GM19025 (cell line): ENCODE data around the gene ARL15.

Experiments
- ATAC-seq: cut with Tn5 transposase; IDR thresholded peaks from one replicate; pipeline ENCODE4 v1.9.1; 2021; ENCODE audit warnings: mild to moderate bottlenecking, low read depth, moderate library complexity; ENCODE audit not compliant: unreplicated experiment

The ARL15 gene

DNA sequence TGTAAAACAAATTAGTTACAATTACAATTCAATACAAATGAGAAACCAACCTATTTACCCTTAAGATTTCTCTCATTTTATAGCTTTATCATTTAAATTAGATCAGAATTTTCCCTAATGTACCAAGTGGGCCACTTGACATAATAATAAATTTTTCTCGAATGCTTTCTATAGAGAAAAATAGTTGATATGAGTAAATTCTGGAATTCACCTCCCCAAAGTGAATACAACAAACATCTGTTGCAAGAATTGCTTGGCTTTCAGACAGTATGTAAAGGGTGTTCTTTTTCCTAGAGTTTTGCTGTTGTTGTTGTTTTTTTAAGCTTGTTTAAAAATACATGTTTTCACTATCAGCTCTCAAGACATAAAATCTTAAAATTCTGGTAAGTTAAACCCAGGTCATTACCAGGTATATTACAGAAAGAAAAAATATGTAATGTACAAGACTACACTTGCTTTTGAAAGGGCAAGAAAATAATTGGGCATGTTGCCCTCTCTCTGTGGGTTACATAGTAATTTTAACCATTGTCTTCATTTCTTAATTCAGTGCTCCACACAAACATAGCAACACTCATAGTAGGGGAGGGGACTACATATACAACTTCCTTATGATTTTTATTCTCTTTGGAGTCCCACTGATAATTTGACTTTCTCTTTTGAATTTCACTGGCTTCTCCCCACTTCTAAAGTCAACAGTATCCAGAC, 200.6 kb downstream of the ARL15 start:
- ATAC-seq, result no peak

DNA sequence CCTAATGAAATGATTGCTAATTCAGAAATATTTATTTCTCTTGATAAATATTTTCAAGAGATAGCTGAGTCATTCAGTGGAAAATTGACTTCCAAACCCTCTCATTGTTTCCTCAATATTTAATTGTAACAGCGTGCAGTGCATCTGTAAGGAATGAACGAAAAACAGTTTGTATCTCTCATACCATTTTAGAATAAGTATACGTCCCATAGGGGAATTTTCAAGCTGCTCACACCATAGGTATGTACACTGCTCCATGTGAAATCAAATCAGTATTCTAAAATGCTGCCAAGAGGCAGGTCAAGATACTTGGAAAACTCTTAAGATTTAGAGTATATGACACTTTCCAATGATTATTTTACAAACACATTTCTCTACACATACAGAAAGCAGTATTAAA, 202.2 kb downstream of the ARL15 start:
- ATAC-seq, result no peak

DNA sequence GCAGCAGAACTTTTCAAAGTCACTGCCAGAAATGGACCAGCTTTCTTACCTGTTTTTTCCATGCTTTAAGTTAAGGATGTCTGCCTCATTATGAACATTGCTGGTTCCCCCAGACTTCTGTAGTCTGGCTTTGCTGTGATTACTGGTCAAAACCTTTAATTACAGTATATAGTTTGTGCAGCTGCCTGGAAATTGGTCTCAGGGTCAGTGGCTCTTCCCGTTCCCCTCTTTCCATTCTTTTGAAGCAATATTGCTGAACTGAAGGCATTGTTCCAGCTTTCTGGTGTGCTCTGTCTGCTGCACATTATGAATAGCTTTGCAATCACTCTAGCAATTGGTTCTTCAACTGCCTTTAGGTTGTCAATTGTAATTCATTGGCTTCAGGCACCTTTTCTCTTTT, 206.5 kb downstream of the ARL15 start:
- ATAC-seq, result no peak

DNA sequence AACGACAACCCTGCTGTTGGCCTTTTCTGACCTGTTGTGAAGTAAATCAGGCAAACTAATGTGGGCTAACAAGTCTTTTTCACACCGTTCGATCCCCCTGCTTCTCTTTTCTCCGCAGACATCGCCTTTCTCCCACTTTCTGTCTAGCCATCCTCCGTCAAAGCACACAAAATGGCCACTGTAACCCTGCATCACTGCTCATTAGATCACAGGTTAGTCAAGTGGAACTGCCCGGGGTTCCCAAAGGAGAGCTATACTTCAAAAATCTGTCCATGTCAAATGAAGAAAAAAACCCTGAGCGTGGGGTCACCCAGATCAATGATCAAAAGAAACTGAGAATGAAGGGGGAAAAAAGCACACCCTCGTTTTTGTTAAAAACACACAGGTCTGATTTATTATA, 212.1 kb downstream of the ARL15 start:
- no peak for ATAC-seq

DNA sequence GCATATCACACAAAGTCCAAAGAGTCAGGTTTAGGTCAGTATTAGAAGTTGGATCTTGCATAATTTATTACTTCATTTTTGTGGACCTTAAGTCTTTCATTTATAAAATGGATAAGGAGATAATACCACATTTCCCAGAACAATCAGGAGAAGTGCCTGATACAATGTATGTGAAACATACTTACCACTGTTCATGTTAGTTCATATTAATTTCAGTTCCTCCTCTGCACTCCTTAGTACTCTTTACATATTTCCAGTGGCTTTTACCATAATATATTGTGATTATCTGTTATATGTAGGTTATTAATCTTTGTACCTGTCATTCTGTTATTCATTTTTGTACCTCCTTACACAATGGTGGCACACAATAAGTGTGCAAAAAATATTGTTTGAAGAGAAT, 214.4 kb downstream of the ARL15 start:
- no peak for ATAC-seq

DNA sequence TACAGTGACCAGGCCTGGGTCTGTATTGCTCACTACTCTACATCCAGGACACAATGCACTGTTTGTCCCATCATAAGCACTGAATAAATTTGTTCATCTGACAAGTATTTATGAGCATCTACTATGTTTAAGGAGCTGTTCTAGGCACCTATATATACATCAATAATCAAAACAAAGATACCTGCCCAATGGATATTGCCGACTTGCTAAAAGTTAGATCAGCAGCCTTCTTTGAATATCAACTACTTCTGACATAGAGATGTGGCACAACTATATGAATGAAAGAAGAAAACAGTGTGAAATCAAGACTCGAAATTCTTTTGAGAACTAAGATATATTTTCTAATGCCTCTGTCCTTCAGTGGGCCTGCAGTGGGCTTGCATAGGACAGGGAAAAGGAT, 215.7 kb downstream of the ARL15 start:
- no peak for ATAC-seq

DNA sequence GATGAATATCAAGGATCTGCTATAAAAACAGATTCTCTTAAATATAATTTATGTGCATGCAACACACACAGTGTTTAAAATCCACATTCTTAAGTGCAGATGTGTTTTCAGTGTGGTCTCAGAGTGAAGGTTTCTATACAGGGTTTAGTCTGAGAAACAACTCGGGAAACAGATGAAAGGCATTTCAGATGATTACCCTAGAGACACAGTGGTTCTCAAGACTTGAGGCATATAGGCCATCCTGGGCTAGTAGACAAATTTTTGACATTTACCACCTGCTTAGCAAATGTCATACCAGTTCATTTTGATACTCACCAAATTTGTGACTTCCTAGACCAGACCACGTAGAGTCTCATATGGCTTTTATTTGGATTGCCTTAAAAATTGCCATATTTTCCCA, 216.5 kb downstream of the ARL15 start:
- no peak for ATAC-seq

DNA sequence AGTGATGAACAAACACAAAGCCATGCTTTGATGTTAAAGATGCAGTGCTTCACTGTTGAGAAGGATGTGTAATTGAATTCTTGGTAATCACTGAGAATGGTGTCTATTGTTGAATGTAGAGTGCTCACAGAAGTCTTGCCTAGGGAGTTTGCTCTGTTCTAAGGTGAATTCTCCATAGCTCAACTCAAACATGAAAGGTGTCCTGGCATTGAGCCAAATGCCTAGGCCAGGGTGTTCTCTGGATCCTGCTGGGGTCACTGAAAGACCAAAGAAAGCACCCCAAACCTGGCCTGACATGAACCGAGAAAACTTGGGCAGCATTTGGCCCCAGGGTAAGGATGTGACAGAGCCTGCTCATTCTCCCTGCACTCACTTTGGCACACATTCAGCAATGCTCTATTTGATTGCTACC, 217.3 kb downstream of the ARL15 start:
- ATAC-seq, result no peak

DNA sequence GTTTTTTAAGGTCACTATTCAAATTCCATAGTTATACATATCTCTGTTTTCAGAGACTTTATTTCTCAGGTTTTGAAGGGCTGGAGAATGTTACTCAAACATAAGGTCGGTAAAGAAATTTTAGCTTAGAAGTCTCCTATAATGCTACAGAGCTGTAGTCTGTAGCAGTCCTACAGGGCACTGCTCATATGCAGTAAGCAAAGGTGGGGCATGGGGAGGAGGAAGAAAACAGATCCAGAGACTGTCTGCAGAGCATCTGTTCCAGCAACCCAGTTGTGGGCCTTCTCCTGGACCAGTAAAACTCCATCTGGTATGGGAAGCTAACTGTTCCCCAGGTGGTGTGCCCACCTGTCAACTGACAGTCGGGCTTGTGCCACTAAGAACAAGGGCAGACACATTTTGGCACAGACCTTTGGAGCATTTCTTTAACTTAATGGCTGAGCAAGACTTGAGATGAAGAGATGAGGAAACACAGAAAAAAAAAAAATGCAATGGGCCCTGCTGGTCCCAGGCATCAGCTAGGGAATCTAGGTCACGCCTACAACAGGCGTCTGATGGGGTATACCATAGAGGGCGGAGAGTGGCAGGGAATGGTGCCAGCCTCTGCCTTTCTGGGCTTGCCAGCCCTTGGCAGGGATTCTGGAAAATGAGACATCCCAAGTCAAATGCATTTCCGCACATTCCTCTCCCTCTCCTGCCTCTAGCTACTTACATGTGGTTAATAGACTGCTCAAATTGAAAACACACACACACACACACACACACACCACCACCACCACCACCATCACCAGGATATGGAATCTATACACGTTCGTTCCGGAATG, 218.9 kb downstream of the ARL15 start:
- no peak for ATAC-seq

DNA sequence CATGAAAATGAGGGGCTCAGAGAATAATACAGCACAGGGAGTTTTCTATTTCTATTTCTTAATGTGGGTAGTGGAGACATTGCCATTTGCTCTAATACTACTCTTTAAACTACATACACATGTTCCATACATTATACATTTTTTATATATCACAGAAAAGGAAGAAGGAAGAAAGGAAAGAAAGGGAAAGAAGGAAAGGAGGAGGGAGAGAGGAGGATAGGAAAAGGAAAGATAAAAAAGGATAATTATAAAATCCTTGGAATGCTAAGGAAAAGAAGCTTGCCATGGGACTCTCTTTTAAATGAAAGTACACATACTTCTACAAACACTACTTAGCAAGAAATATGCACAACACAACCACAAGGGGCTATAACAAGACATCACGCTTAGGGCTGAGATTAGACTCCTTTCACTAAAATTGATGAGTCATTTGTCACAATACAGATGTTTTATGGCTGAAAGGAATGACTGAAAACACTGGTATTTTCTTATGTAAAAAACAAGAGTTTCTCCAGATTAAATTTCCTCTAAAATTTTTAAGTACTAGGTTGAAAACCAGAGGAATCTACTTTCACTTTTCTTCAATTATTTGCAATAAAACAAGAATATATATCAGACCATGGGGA, 219.8 kb downstream of the ARL15 start:
- ATAC-seq, result no peak

DNA sequence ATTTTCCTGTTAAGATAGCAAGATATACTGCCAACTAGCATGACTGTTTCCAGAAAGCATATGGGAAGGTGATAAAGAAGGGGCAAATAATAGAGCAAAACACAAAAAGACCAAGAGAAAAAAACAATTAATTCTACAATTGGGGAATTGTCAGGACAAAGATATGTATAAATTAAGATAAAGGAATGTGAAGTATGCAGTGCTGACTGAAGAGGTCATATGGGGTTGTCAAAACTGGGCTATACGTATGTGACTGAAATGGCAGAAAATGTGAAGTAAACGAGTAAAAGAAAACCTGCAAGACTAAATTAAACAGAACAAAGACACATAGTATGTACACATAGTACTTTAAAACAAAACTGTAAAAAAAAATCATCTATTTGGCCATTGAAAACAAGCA, 222.3 kb downstream of the ARL15 start:
- no peak for ATAC-seq

DNA sequence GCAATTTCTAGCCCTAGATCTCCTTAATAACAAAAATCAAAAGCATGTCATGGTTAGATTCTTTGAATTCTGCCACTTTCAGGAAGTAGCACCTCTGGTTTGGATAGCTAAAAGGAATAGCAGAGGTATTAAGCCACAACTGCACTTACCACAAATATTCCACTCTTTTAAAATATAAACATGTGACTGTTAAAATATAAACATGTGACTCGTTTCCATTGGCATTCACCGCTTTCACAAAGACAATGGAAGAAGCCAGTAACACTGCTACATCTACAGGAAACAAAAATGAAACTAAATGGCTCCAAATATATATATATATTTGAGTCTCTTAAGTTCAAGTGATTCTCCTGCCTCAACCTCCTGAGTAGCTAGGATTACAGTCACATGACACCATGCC, 222.9 kb downstream of the ARL15 start:
- ATAC-seq, result no peak

DNA sequence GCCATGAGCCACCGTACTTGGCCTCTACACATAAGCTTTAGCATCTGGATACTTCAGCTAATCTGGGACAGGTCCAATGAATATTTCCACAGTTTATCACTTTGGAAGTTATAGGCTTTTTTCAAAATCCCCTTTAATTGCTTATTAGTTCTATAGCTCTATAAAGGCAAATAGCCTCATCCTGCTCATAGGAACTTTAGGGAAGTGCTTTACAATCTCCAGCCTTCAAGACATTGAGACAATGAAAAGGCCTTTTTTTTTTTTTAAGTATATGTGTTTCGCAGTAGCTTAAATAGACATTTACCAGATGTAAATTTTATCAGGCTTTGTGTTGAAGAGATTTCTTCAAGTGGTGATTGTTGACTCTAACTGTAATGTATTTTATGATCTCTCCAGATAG, 224.2 kb downstream of the ARL15 start:
- ATAC-seq, result no peak

DNA sequence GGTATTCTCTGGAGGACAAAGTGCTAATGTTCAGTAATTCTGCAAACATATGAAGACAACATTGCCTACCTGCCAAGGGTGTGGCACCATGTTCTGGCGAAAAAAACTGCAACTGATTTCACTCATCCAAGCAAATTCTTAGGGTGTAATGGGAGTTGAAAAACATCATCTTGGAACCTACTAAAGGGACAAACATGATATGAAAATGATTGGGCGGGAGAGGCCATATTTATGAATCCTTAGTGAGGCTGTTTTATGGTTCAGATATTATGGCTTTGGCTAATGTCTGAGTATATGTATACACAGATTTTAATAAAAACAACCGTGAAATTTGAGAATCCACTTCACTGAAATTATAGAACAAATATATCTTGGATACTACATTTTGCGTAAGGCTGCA, 225.7 kb downstream of the ARL15 start:
- no peak for ATAC-seq

DNA sequence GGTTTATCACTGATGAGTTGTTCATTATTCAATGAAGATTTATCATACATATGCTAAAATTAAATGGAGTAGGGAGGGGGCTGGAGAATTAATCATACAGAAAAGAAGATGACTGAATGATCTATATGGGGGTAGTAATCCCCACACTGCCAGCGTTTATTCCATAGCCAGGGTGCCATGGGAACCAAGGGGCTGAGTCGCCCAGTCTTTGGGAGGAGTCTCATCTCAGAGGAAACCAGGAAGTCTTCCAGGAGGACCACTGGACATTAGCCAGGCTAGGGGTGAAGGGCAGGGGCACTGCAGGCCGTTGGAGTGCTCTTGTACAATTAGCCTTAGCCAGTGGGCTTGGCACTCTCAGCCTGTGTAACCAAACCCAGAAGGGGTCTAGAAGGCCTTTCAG, 226.5 kb downstream of the ARL15 start:
- ATAC-seq, result no peak

DNA sequence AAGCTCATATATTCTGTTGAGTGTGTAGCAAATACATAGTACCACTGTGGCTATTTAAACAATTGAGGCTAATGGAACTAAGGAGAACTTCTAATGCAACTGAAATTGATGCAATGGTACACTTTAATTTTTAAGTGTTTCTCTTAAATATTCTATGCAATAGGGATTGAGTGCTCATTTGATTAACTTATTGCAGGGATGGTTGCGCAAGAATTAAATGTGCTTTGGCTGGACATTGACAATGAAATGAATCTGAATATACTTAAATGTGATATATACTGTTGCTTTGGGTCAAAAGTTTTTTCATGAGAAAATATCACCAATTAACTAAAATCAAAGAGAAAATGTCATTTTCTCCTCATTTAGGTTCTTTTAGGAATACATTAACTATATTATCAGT, 227.1 kb downstream of the ARL15 start:
- ATAC-seq, result no peak

DNA sequence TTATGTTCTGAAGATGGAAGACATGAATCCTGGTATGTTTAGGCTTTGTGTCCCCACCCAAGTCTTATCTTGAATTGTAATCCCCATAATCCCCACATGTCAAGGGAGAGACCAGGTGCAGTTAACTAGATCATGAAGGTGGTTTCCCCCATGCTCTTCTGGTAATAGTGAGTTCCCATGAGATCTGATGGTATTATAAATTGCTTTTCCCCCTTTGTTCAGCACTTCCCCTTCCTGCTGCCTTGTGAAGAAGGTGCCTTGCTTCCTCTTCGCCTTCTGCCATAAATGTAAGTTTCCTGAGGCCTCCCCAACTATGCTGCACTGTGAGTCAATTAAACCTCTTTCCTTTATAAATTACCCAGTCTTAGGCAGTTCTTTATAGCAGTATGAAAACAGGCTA, 229.0 kb downstream of the ARL15 start:
- no peak for ATAC-seq

DNA sequence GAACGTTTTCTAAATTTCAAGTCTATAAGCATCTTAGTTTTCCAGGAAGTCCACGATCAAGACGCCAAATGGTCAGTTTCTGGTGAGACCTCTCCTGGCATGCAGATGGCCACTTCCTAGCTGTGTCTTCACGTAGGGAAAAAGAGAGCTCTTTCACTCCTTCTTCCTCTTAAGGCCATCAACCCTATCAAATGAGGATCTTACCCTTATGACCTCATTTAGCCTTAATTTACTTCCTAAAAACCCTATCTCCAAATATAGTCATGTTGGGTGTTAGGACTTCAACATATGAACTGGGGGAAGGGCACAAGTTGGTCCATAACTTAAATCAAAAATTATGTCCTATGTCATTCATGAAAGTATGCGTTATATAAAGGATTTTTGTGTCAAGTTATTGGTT, 229.5 kb downstream of the ARL15 start:
- ATAC-seq, result no peak

DNA sequence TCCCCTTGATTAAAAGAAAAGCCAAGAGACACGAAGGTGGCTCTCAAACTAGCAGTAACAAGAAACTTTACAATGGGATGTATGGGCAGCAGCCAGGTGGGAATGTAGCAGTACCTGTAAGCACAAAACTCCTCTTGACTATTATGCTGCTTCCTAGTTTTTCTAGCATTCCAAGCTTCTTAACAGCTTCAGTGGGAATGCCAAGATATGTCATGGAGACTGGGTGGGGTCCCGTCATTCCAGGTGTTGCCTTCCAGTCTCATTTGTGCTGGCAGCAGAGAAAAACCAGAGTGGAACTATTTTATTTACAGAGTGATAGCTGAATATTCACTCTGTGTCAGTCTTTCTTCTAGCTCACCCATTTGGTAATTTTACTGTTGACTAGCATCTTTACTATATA, 236.6 kb downstream of the ARL15 start:
- ATAC-seq, result no peak

DNA sequence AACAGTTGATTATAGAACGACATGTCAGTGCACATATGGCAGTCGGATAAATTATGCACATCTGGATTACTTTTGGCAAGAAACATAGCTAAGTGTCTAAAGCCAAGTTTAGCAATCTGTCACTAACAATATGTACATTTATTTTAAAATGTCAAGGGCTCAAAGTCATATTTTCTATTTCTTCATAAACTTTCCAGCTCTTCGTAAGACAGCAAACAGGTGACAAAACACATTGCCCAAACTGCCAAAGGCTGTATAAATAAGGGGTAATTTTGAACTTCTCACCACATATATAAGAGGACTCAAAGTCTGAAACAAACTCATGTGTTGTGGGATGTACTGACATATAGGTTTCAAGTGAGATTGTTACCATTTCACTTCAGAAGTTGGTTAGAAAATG, 237.2 kb downstream of the ARL15 start:
- ATAC-seq, result no peak

DNA sequence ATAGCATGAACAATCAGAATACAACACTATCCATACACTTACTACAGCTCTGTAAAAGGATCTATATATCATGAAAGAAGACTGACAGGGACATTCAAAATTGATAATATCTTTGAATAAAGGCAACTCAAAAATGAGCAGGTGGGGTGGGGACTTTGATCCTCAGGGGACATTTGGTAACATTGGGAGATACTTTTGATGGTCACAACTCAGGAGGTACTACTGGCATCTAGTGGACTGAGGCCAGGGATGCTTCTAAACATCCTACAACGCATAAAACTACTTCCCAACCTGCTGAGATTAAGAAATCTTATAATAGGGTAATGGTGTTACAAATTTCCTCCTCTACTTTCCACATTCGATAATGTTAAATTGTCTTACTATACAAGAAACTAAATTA, 243.9 kb downstream of the ARL15 start:
- ATAC-seq, result no peak

DNA sequence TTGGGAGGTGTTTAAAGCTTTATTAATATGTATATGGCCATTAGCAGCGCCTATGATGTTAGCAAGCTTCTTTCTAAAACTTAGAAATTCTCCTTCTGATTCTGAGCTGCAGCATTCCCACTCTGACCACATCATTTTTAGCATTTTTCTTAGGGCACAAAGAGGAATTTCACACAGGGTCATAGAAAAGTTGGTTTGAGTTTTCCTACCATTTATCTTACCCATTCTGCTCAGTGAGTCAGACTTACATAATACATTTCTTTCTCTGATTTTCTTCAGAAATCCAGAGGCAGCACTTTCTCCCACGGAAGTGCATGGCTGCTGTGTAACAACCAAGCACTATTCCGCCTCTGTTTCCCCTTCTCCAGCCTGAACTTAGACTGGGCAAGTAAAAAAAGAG, 246.6 kb downstream of the ARL15 start:
- ATAC-seq, result no peak
